ENCODE data around the gene AADACL3. TPM values are rescaled to one million over a fixed set of nuclear protein-coding genes. Genes with fewer than 3 reads are reported as not detected.

Gene AADACL3
- total and polyA plus RNA-seq, 2 of the 8 experiments (the other 6 are each of a cell fraction or from before 2014, with no cell fraction given), result 0.33 to 2.3 TPM

GRCh38 chr1:12762766-12763165 lies 46.9 kb downstream of the AADACL3 start:
- Histone ChIP-seq H3K9ac (replicated peaks in 1 of 4; ENCODE audit: extremely low read depth in 1 of 4, low read depth in 3 of 4, low read length in 3 of 4) (no peak overlapping the region), H3K4me2 (ENCODE audit: insufficient read depth in 1 of 2, low read depth in 2 of 2, low read length in 2 of 2) (no peak overlapping the region), H4K91ac (replicated peaks; ENCODE audit: insufficient read length, low read length) (no peak overlapping the region), H2BK20ac (ENCODE audit: low read length) (no peak overlapping the region), H3K36me3 (ENCODE audit: control insufficient read depth in 2 of 4, insufficient read depth in 4 of 4, low read length in 3 of 4) (no peaks in the 10 kb centered on the region), H3K79me2 (ENCODE audit: control insufficient read depth in 1 of 2, insufficient read depth in 2 of 2, low read length in 2 of 2) (no peaks in the 10 kb centered on the region), H3K9me3 (ENCODE audit: insufficient read depth in 2 of 2, low read depth in 1 of 2, low read length in 1 of 2) (no peaks in the 10 kb centered on the region), H3K79me1 (ENCODE audit: low read depth, low read length) (no peaks in the 10 kb centered on the region), H4K20me1 (replicated peaks in 1 of 2; ENCODE audit: control insufficient read depth in 1 of 2, insufficient read depth in 2 of 2, low read length in 2 of 2) (no peaks in the 10 kb centered on the region), H3K56ac (replicated peaks; ENCODE audit: insufficient read length, low read depth, low read length) (no peak overlapping the region), H3K27ac (ENCODE audit: low read depth, low read length) (no peak overlapping the region), H4K5ac (ENCODE audit: insufficient read length, low read depth, low read length) (no peak overlapping the region), H3K23ac (ENCODE audit: insufficient read length) (no peak overlapping the region), H2BK120ac (replicated peaks; ENCODE audit: low read depth, low read length) (no peak overlapping the region), H3K23me2 (ENCODE audit: low read depth, low read length) (no peaks in the 10 kb centered on the region; the same call in 1 of the 2 replicates), H3K4ac (replicated peaks; ENCODE audit: insufficient read length, low read depth, low read length) (no peak overlapping the region), H3K14ac (ENCODE audit: insufficient read length) (no peak overlapping the region), H2BK12ac (ENCODE audit: low read depth, low read length) (no peak overlapping the region), H2BK5ac (ENCODE audit: low read depth, low read length) (no peak overlapping the region), H2BK15ac (ENCODE audit: low read length) (no peak overlapping the region), H3K4me1 (replicated peaks in 1 of 4; ENCODE audit: control insufficient read depth in 3 of 4, insufficient read depth in 4 of 4, low read length in 3 of 4) (no peaks in the 10 kb centered on the region), H3K27me3 (replicated peaks in 1 of 4; ENCODE audit: control insufficient read depth in 3 of 4, extremely low read depth in 1 of 4, insufficient read depth in 3 of 4, low read length in 3 of 4) (no peaks in the 10 kb centered on the region), H2AFZ (ENCODE audit: low read length) (no peak overlapping the region), H3K4me3 (ENCODE audit: extremely low read depth in 1 of 4, insufficient read depth in 2 of 4, low read depth in 3 of 4, low read length in 4 of 4) (no peak overlapping the region), H4K8ac (ENCODE audit: extremely low read depth, insufficient read depth, low read length) (no peak overlapping the region), H3K18ac (ENCODE audit: extremely low read depth, low read length) (no peak overlapping the region), H2AK5ac (ENCODE audit: low read depth, low read length) (no peak overlapping the region)
- CTCF ChIA-PET (ENCODE audit: partially characterized antibody), result interaction anchor here (0.6 to 2.4 kb wide), 7 partner anchors 13 to 1186 kb away, joined by 3 to 8 read pairs (median 3); no protein-coding TSS in a partner anchor
- DNase-seq (ENCODE audit: low read depth in 1 of 2, low spot score in 2 of 2) (no peak), FAIRE-seq (no peak)
- 93% methylated on average over 7 of the region's 7 CpGs; no CpG with 5 or more reads in 1 of the 2 experiments for WGBS, 2 experiments (ENCODE audit: extremely low coverage in 1 of 2, insufficient coverage in 1 of 2, insufficient read length in 1 of 2, insufficient replicate concordance in 2 of 2, low coverage in 1 of 2, low lambda C conversion rate in 2 of 2, missing lambda C conversion rate in 1 of 2)
- POLR2A ChIA-PET (ENCODE audit: partially characterized antibody), result no interaction called here
- no peak for TF ChIP-seq JUND (IDR thresholded peaks at IDR 0.05; ENCODE audit: low read length)
